Measurements from ENCODE around the gene CHID1.

The CHID1 gene

DNA sequence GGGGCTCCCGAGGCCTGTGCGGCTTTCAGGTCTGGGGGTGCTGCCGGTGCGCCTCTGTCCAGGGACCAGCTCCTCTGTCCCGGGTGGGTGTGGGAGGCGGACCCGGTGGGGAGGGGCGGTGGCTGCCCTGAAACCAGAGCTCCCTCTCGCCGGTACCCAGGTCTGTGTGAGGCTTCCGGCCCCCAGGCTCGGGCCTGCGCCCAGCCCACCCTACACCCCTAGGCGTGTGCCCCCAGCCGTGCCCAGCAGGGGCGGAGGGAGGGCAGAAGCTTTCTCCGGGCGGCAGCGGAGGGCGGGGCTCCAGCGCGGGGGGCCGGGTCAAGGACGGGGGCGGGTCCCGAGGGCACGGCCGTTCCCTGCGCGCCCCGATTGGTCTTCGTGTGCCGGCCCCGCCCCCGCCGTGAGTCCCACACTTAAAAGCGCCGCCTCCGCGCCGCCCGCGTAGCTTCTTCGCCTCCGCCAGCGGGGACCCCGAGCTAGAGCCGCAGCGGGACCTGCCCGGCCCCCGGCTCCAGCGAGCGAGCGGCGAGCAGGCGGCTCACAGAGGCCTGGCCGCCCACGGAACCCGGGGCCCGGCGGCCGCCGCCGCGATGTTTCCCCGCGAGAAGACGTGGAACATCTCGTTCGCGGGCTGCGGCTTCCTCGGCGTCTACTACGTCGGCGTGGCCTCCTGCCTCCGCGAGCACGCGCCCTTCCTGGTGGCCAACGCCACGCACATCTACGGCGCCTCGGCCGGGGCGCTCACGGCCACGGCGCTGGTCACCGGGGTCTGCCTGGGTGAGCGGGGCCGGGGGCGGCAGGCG, 91.3 kb downstream of the CHID1 start:
- peak; percentile 77 for DNase-seq

DNA sequence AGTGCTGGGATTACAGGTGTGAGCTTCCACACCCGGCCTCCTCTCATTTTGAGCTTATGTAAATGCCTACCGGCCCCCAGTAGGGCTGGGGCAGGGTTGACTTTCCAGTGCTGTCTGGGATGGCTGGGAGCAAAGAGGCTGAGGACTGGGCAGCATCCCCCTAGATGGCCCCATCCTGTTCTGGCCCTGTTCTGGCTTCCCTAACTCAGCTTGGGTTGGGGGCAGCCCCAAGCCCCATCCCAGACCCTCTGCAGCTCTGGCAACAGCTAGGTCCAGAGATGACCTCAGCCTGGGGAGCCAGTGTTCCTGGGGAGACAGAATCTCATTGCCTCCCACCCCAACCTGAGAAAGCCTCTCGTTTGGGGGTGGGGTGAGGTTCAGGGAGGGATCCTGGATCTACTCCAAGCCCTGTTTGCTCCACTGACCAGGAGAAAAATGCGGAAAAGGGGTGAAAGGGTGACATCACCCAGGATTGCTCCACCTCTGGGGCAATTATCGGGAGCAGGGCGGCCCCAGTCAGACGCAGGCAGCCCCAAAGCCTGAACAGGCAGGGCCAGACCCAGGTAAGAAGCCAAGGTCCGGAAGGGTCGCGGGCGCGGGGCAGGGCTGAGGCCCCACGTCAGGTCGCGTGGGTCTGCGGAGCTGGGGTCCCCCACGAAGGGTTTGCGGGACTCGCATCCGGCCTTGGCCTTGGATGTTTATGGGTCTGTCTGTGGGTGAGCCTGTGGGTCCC, 92.0 kb downstream of the CHID1 start, which contains the start of gene PNPLA2:
Gene PNPLA2, plus strand, starts transcription at position 519 of the 733 bp plus-strand sequence. CDS start 805 bp downstream, outside the sequence.
- no peak for DNase-seq

Data from NCI-H1048 (cell line).